Kidney capillary endothelial cell (primary cell): ENCODE data around the gene S100A4.
"Not testable (repeated sequence)": the region's sequence is repeated elsewhere in the genome, so short reads cannot be mapped to it uniquely, and the experiment has no call there.

Experiments
- DNase-seq: peaks from one replicate; pipeline ENCODE4 v3.0.0-alpha.2; 2018; ENCODE audit warnings: low spot score

Gene S100A4

GRCh38 chr1:153567621-153568366 lies 22.2 kb upstream of the S100A4 start:
- DNase-seq, result peak; percentile 57

DNA sequence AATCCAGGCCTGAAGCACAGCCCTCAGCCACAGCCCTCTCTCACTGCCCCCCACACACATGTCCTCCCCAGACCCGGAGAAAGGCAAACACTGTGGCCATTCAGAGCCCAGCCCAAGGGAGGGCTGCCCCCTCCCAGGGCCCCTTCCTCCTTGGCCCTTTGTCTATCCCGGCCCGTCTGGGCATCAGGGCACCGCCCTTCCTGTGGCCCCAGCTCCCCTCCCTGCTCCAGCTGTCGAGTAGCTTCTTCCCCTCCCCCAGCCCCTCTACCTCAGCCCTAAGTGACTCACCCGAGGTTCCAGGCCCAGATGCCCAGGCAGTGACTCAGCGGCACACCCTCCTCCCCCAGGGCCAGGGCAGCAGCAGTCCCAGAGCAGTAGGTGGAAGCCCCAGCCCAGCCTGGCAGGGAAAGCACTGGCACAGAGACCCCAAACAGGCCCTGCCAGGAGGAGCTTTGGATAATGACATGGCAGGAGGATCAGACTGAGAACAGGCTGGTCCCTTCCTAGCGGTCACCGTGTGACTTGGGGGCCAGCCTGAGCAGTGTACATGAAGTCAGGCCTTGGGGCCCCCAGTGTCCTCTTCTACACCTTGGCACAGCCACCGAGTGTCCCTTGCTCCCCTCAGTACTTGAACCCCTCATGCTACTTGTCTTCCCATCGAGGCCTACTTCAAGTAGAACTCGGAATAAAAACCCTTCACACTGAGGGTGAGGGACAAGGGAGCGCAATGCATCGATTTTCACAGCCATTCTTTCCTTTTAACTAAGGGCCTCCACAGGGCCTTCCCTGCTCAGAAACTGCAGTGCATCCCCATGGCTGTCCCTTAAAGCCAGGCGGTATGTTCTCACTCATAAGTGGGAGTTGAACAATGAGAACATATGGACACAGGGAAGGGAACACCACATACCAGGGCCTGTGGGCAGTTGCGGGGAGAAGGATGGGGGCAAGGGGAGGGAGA lies 21.1 kb upstream of the S100A4 start:
- DNase-seq, result peak; percentile 99

- DNase-seq, result peak; percentile 88
These were observed 20.1 kb upstream of the S100A4 start, which contains the start of gene S100A2 for GRCh38 chr1:153565529-153566374. TSS of gene S100A2 (minus strand) at chr1:153565844. CDS start at chr1:153563877, 1,967 bp downstream.

DNA sequence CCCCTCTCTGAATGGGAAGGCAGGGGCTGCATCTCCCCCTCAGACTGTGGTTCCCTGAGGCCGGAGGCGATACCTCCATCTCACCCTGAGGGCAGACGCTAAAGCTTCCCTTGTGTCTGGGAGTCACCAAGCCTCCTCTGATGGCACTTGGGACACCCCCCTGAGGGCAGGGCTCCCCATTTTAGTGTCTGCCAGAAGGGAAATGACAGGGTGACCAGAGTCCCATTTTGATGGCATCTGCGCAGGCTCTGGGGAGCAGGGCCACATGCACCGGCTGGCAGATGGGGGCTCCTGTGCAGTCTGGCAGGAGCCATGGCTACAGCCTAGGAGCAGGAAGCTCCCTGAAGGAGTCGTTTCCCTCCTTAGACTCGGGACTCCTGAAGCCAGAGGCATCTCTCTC lies 18.4 kb upstream of the S100A4 start:
- no peak for DNase-seq

GRCh38 chr1:153563483-153563901 lies 17.9 kb upstream of the S100A4 start:
- no peak for DNase-seq

- DNase-seq, result not testable (repeated sequence)
These were observed 16.4 kb upstream of the S100A4 start for GRCh38 chr1:153562021-153562420.

GRCh38 chr1:153561466-153561985 lies 15.9 kb upstream of the S100A4 start:
- no peak for DNase-seq

DNA sequence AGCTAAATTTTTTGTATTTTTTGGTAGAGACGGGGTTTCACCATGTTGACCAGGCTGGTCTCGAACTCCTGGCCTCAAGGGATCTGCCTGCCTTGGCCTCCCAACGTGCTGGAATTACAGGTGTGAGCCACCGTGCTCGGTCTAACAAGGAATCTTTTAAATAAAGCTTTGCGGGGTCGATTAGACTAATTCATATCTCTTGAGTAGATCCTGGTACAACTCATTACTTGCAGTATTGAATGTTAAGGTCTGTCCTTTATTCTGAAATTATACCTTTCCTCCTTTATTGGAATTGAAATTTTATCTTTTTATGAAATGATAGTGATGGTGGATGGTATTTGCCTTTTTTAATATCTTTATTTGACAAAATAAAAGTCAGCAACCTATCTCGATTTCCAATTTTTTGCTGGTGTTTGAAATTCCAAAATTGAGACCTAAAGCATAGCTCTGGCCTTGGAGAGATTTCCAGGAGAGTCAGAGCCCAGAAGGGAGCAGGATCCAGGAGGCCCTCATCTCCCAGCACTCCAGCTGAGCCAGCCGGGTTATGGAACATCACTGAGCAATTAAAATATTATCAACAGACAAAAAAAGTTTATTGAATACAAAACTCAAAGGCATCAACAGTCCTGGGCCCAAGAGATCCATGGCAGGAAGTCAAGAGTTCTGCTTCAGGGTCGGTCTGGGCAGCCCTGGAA lies 15.3 kb upstream of the S100A4 start:
- no peak for DNase-seq

GRCh38 chr1:153560241-153560640 lies 14.6 kb upstream of the S100A4 start:
- no peak for DNase-seq

DNA sequence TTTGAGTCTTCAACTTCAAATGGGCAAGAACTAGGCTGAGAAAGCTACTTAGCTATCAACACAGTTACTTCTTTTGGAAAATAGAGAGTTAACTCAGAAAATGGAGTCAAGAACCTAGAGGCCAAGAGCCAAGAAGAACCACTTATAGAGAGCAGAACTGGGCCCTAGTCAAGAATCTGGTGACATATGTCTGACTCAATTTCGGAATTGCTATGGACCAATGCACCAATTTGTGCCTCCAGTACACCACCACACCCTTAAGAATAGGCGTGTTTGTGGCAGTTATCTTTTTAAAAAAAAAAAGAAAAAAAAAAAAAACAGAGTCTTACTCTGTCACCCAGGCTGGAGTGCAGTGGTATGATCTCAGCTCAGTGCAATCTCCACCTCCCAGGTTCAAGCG lies 12.3 kb upstream of the S100A4 start:
- no peak for DNase-seq

DNA sequence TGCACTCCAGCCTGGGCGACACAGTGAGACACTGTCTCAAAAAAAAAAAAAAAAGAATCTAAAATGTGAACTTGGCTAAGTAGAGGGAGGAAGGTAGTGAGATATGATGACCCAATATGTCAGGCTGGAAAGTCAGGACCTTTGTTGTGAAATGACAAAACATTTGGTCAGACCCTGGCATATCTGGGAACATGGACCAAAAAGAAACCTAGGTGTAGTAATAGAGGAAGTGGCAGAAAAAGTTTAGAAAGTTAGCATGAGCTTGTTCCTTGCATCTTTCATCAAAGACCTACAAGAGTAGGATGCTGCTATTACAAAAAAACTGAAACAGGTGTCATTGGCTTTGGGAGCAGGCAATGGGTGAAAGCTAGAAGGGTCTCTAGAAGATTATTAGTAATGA lies 10.7 kb upstream of the S100A4 start:
- no peak for DNase-seq

GRCh38 chr1:153553830-153554541 lies 8.4 kb upstream of the S100A4 start:
- DNase-seq, result no peak

- no peak for DNase-seq
These were observed 7.5 kb upstream of the S100A4 start for GRCh38 chr1:153553096-153553495.

GRCh38 chr1:153552335-153552734 lies 6.7 kb upstream of the S100A4 start:
- DNase-seq, result no peak

DNA sequence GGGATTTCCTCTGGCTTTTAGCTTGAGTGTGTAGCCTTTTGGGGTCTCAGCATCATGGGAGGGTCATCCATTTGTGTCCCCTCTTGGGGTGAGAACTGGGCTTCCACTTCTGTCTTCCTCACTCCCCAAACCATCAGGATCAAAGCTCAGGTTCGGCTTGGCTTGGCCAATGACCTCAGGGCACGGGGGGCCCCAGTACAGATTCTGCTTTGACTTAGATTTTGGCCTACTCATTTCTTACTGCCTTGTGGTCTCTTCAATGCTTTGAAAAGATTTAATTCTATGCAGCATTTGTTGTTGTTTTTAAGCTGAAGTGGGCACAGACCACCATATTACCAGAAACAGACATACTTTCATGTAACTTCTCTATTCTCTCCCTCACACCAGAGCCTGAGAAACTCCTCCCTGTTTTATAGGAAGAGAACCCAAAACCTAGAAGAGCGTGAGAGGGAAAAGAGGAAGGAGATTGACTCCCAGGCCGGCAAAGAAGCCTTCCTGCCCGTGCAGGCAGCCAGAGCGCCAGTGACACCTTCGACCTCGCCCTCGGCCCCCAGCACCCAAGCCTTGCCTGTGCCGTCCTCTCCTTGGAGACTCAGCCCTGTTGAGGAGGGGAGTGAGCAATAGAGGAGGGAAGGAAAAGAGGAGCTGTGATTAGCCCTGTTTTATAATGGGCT lies 5.4 kb upstream of the S100A4 start:
- no peak for DNase-seq

DNA sequence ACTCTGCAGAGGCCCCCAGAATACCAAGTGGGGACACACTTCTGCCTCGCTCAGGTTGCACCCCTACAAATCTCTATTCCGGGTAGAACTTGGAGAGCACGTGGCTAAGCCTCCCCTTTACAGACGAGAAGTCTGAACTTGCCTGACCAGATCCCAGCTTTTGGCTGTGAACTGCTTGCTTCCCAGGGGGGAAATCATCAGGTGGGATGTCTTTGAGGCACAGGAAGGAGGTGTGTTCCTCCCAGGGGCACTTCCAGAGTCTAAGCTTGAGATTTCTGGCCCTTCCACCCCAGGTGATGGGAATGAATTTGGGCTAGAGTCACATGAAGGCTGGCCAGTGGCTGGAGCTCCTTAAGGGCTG lies 4.8 kb upstream of the S100A4 start:
- no peak for DNase-seq

DNA sequence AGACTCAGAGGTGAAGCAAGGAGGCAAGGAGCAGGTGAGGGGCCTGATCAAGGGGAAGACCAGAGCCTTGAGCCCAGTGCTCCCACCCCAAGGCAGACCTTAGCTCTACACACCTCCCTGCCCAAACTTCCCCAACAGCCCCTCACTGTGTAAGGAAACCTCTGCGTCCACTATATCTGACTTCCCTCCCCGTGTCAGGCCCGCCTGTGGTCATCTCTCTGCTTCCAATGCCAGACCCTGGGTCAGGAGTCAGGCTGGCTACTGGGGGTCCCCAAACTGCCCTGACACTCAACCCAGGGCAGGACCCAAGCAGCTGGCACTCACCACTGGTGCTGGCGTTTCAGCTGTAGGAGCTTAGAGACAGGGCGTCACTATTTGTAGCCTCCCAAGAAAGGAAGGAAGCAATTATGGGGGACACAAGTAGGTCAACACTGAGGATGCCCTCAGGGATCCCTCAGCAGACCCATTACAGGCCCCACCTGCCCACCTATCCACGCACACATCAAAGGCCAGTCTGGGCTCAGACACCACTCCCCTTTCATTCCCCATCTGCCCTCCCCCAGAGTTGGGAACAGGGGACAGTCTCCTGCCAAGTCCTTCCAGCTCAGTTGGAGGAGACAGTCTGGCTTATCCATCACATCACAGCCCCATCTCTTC lies 4.3 kb upstream of the S100A4 start:
- no peak for DNase-seq

DNA sequence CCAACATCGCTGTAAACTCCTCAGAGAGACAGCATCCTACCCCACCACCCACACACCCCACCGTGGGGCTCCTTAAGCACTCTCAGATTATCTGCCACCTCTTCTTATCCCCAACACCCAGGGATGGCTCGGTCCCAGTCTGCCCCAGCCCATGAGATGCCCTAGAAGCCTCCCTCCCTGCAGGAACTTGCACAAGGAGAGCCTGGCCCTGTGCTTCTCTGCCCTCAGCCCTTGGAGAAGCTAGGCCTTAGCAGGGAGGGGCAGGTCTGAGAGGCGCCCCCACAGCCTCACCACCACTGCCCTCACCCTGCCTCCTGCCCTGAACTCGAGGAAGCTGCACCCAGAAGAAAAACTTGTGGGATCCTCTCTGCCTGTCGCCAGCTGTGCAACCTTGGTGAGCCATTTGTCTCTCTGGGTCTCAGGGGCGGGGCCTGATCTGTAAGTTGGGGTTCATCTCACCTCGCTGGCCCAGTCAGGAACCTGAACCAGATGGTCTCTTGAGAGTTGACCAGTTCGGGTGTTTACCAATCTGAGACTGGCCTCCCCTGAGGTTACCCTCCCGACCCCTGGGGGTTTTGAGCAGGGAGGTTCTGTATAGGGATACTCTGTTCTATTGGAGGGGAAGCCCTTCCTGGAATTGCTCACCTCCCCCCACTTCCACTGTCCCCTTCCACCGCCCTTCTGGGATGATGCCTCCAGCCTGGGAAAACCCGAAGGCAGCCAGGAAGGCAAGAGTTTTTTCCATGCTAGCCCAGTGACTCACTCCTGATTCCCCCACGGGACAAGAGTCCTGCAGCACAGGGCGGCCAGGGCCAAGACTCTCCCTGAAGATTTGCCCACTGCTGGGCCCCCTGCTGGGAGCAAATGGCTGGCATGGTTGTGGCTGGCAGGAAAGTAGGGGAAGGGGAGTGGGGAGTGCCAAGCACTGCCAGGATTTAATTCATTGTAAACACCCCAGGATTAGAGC lies 3.4 kb upstream of the S100A4 start, which contains the start of gene S100A3:
S100A3 (minus strand) TSS at position 537 of the 967 bp plus-strand sequence. CDS start 773 bp downstream, outside the sequence.
- peak; percentile 87 for DNase-seq
